NCI-H1694 (cell line): ENCODE results near the gene ALKAL2.

Experiments used
- DNase-seq: peaks from one replicate; lab custom pipeline; 2025; lab: John Stamatoyannopoulos, UW

The ALKAL2 gene

DNA sequence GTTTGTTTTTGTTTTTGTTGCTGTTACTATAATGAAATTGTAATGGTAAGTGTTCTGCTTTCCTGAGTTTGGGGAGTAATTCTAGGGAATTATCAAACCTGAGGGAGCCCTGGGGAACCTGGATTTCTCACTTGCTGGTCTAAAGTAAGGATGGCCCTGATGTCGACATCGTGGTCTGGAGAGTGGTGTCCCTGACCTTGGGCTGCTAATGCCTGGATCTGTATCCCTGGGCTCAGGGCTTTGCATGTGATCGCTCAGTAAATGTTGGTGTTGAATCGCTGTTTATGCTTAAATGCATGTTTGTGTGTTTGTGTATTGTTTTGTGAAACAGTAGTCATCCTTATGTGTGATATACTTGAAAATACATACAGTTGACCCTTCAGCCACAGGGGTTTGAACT is 17.0 kb downstream of the ALKAL2 start:
- no peak for DNase-seq

DNA sequence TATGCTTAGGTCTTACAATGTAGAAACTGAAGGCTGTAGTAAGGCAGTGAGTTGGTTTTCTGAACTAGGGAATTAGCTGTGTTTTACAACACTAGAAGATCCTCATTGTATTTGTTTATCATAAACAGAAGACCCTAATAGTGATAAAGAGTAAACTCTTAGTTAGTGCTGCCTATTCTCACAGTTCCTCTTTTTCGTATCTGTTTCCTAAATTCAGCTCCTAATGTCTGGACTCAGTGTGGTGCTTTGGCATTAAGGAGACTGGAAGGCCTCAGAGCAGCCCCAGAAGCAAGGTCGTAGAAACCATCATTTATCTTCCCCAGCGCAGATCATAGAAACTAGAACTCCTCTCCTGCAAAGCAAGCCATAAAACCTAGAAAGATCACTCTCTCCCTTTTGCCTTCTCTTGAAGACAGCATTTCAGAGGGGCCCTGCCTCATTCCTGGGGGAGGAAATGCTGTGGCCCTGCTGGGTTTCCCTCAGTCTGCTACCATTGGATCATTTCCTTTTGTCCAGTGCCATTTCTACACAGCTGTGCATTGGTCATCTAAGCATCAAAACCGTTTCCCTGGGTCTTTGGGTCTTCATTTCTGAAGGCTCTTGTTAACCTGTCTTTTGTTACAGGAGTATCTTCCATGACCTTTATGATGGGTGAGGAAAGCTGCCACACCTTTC is 18.4 kb downstream of the ALKAL2 start:
- no peak for DNase-seq

- DNase-seq, result no peak
Observed at GRCh38 chr2:268323-268722, 19.6 kb downstream of the ALKAL2 start.

DNA sequence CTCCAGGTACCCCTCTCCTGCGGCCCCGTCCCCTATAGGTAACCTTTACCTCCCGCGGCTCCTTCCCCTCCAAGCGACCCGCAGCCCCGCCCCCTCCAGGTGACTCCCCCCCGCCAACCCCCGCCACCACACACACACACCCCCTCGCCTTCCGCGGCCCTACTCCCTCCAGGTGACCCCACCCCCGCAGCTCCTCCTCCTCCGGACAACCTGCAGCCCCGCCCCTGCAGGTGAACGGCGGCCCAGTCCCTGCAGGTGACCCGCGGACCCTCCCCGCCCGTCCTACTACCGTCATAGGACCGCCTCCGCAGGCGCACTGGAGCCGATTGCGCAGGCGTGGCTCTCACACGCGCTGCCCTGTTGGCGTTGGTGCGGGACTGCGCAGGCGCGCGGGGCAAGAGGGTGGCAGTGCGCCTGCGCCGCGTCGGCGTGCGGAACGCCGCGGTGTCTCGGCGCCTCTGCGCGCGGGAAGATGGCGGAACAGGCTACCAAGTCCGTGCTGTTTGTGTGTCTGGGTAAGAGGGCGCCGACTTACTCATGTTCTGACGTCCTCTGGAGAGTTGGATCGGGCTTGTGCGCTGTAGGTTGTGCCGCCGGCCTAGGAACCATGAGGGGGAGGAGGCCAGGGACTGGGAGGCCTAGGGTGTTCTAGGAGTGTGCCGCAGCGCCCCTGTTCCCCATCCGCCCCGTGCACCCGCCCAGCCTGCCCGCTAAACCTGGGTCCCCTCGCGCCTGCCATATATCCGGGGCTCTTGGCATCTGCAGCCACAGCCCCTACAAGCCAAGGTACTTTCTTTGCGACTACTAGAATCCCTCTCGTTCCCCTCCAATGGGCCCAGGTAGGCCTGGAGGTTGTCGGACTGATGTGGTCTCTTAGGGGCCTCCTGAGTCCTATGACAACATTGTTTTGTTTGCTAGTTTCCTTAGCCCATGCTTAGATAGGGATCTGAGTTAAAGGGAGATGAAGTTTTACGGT is 23.1 kb downstream of the ALKAL2 start, which contains the start of gene ACP1:
Gene ACP1, plus strand, starts transcription at position 455 of the 976 bp plus-strand sequence. Its CDS starts 18 bp downstream, at position 473.
- DNase-seq, result peak; percentile 94

- no peak for DNase-seq
Observed at GRCh38 chr2:263774-264492, 24.0 kb downstream of the ALKAL2 start, which contains the start of gene SH3YL1. SH3YL1 (minus strand) TSS chr2:264032; CDS start chr2:263984, 48 bp downstream.

GRCh38 chr2:263022-263738 is 24.7 kb downstream of the ALKAL2 start:
- DNase-seq, result no peak

GRCh38 chr2:262117-262516 is 25.8 kb downstream of the ALKAL2 start:
- DNase-seq, result no peak

- no peak for DNase-seq
Observed at GRCh38 chr2:260507-261161, 27.3 kb downstream of the ALKAL2 start.

GRCh38 chr2:259789-260331 is 28.0 kb downstream of the ALKAL2 start:
- DNase-seq, result no peak

DNA sequence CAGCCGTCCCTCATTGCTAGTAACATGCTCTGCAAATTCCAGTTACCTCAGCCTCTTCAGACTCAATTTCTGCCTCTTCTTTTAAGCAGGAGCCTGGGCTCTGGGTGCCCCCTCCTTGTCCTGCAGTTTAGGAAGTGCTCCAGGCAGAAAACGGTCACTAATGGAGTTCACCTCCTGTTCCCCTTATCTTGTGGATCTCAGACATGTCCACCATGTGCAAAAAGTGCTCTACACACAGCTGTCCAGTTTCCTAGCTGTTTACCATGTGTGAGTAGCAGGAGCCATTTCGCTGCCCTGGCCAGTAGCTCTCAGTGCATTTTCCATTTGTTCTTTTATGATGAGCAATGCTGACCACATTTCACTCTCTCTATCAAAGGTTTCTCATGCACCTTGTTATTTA is 29.0 kb downstream of the ALKAL2 start:
- DNase-seq, result no peak

DNA sequence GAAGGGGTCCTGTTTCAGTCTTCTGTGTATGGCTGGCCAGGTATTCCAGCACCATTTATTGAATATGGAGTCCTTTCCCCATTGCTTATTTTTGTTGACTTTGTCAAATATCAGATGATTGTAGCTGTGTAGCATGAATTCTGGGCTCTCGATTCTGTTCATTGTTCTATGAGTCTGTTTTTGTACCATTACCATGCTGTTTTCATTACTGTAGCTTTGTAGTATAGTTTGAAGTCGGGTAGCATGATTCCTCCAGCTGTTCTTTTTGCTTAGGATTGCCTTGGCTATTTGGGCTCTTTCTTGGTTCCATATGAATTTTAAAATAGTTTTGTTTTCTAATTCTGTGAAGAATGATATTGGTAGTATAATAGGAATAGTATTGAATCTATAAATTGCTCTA is 30.0 kb downstream of the ALKAL2 start:
- DNase-seq, result no peak

DNA sequence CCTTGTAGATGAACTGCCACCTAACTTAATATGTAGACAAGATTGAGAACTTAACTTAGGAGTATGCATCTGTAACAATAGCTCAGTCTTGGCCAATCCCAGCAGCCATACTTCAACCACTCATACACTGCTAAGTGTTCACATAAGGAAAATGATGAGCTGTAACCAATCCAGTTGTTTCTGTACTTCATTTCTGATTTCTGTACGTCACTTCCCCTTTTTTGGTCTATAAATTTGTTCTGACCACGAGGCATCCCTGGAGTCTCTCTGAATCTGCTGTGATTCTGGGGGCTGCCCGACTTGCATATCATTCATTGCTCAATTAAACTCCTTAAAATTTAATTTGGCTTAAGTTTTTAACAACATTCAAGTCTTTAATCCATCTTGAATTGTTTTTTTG is 30.5 kb downstream of the ALKAL2 start:
- DNase-seq, result no peak

DNA sequence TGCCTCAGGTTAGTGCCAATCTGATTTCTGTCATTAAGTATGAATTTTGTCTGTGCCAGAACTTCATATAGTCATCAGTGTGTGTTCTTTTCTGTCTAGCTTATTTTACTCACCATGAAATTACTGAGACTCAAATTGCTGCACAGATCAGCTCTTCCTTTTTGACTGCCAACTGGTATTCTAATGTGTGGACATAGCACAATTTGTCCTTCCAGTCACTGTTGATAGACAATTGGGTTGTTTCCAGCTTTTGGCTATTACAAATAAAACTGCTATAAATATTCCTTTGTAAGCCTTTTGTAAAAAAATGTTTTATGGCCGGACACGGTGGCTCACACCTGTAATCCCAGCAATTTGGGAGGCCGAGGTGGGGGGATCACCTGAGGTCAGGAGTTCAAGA is 31.8 kb downstream of the ALKAL2 start:
- DNase-seq, result no peak

GRCh38 chr2:255195-255594 is 32.7 kb downstream of the ALKAL2 start:
- DNase-seq, result no peak

DNA sequence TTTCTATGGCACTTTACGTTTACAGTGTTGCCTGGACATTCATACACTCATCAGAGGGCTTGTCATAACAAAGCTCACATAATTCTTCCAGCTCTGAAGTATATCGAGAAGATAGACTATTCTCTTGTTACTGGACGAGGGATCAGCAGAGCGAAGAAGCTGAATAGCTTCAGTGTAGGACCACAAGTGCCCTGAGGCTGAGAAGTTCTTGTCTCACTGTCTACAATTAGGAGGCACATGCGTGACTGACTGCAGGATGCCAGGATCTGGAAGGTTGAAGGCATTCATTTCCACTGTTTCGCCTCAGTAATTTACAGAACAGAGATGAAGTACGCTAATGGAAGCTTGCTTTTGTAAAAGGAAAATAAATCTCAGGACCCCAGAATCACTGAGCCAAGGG is 33.6 kb downstream of the ALKAL2 start:
- no peak for DNase-seq

DNA sequence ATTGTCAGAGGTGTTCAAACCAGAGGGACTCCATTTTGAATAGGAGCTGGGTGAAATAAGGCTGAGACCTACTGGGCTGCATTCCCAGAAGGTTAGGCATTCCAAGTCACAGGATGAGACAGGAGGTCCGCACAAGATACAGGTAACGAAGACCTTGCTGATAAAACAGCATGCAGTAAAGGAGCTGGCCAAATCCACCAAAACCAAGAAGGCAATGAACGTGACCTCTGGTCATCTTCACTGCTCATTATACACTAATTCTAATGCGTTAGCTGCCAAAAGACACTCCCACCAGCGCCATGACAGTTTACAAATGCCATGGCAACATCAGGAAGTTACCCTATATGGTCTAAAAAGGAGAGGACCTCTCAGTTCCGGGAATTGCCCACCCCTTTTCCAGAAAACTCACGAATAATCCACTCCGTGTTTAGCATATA is 34.7 kb downstream of the ALKAL2 start:
- no peak for DNase-seq

- DNase-seq, result no peak
Observed at GRCh38 chr2:252001-252602, 35.8 kb downstream of the ALKAL2 start.

DNA sequence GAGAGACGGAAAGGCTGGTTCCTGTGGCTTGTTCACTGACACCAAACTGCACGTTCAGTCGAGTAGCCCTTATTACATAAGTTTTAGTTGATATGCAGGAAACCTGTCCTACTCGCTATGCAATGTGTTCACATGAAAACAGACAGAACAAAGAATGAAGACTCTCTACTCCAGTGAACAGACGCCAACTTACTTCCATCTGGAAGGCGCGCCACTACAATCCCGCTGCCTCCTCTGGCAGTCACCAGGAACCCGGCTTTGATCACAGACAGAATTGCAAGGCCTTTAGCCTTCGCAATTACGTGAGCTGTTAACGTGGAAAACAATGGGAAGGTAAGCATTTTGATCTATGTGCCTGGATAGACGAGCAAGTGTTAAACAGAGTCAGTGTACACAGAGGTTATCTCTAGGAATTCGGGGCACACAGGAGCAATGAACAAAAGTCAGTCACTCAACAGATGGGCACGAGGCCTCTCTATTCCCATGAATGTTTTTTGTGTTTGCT is 38.3 kb downstream of the ALKAL2 start:
- DNase-seq, result no peak

- no peak for DNase-seq
Observed at GRCh38 chr2:248724-249123, 39.2 kb downstream of the ALKAL2 start.

DNA sequence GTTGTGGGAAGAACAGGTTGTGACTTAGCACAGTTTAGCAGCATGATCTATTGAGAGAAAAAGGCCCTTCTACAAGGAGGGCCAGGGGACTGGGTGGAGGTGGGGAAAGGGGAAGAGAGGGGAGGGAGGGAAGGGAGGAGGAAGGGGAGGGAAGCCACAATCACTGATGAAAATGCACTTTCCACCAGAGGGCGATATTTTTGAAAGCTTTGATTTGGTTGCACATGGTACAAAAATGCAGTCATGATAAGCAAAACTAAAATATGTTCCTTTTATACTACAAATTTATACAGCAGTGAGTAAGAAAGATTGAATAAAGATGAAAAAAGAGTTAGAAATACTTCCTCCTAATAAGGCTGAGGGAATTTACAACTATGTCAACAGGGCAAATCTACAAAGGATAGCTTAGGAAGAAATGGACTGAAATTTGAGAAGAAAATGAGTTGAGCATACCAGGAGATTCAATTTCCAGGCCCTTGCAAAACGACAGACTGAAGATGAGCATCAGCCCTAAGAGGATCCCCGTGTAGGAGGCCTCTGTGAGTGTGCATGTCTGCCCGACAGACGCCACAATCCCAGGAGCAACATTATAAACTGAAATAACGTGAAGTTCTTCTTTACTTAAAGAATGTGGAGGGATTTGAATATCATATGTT is 41.3 kb downstream of the ALKAL2 start:
- DNase-seq, result peak; percentile 87
